Progenitor cell of endocrine pancreas (in vitro differentiated cells): ENCODE results near the gene NEK8. TPM values are rescaled to one million over a fixed set of nuclear protein-coding genes. Genes with fewer than 3 reads are reported as not detected.
A peak's percentile ranks its signal among the peaks of the same experiment; 100 is the strongest.

Experiments used
- DNase-seq: peaks from one replicate; pipeline ENCODE4 v3.0.0; 2021; ENCODE audit warnings: low spot score; ENCODE audit not compliant: unreplicated experiment
- H3K27ac Mint-ChIP-seq: 2 replicates; pipeline ENCODE4 v1.8.0; 2021; ENCODE audit warnings: mild to moderate bottlenecking, moderate library complexity, mixed read lengths
- H3K27me3 Mint-ChIP-seq: 2 replicates; pipeline ENCODE4 v1.8.0; 2021; ENCODE audit warnings: mixed read lengths
- H3K36me3 Mint-ChIP-seq: 2 replicates; pipeline ENCODE4 v1.8.0; 2022; ENCODE audit warnings: mixed read lengths; ENCODE audit not compliant: insufficient read depth
- H3K4me1 Mint-ChIP-seq: 2 replicates; pipeline ENCODE4 v1.8.0; 2021; ENCODE audit warnings: low read depth, mixed read lengths
- H3K4me3 Mint-ChIP-seq: 2 replicates; pipeline ENCODE4 v1.8.0; 2021; ENCODE audit warnings: low read depth, mild to moderate bottlenecking, moderate library complexity, mixed read lengths
- H3K9me3 Mint-ChIP-seq: 2 replicates; pipeline ENCODE4 v1.8.0; 2021; ENCODE audit warnings: low read depth, mixed read lengths
- total RNA-seq: library from RNA; stranded (reverse); gene quantifications from 2 replicates; pipeline ENCODE4 v1.2.1, GENCODE V29; 2021
- TF ChIP-seq, protein P1 (sequence below): fragments of 200-600 bp; sonication (generic); IDR thresholded peaks from one replicate; pipeline ENCODE4 v1.5.0; 2021; ENCODE audit warnings: antibody characterized with exemption, mild to moderate bottlenecking; ENCODE audit not compliant: unreplicated experiment

Gene NEK8
- total RNA-seq, 1 donor from 2014 or later, result 15.4 TPM

DNA sequence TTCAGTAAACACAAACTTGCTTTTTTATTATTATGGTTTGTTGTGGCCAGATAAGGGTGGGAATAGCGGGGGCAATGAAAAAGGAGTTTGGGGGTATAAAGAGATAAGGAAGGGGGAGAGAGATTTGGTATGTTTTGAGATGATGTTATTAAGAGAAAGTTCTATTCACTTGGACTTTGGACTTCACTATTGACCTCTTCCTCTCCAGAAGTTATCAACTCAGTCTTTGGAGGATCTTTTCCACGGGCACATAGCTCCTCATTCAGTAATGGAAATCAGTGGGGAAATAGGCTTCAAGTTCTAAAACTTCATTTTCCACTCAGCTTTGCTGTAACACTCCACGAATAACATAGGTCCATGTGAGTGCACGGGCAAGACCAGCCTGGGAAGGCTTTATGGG lies 40.1 kb upstream of the NEK8 start:
- TF ChIP-seq, protein P1, sequence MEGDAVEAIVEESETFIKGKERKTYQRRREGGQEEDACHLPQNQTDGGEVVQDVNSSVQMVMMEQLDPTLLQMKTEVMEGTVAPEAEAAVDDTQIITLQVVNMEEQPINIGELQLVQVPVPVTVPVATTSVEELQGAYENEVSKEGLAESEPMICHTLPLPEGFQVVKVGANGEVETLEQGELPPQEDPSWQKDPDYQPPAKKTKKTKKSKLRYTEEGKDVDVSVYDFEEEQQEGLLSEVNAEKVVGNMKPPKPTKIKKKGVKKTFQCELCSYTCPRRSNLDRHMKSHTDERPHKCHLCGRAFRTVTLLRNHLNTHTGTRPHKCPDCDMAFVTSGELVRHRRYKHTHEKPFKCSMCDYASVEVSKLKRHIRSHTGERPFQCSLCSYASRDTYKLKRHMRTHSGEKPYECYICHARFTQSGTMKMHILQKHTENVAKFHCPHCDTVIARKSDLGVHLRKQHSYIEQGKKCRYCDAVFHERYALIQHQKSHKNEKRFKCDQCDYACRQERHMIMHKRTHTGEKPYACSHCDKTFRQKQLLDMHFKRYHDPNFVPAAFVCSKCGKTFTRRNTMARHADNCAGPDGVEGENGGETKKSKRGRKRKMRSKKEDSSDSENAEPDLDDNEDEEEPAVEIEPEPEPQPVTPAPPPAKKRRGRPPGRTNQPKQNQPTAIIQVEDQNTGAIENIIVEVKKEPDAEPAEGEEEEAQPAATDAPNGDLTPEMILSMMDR, result no peak
- H3K4me1 Mint-ChIP-seq, result peaks cover 4% of the 10 kb centered on the region
- H3K9me3 Mint-ChIP-seq, result no peaks in the 10 kb centered on the region
- peaks cover 52% of the 10 kb centered on the region for H3K36me3 Mint-ChIP-seq
- peak overlapping the region; percentile 20 for H3K27ac Mint-ChIP-seq
- H3K4me3 Mint-ChIP-seq, result no peak overlapping the region
- no peak for DNase-seq
- no peaks in the 10 kb centered on the region for H3K27me3 Mint-ChIP-seq

DNA sequence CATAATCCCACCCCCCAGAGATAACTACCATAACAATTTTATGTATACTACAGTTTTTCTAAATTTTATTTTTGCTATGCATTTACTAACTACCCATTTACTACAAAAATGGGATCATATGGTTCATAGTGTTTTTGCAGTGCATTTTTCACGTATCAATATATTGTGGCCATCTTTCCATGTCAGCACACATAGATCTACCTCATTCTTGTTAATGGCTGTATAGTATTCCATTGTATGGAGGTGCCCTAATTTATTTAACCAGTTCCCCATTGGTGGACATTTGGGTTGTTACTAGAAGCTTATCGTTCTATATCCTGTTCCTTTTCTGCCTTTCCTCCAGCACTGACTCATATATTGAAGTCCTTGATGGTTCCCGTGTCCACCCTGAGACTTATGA lies 39.6 kb upstream of the NEK8 start:
- Mint-ChIP-seq H3K36me3 (peaks cover 53% of the 10 kb centered on the region), H3K4me1 (peaks cover 4% of the 10 kb centered on the region), H3K4me3 (no peak overlapping the region), H3K27me3 (no peaks in the 10 kb centered on the region), H3K27ac (no peak overlapping the region), H3K9me3 (no peaks in the 10 kb centered on the region)
- TF ChIP-seq, protein P1, result no peak
- no peak for DNase-seq

DNA sequence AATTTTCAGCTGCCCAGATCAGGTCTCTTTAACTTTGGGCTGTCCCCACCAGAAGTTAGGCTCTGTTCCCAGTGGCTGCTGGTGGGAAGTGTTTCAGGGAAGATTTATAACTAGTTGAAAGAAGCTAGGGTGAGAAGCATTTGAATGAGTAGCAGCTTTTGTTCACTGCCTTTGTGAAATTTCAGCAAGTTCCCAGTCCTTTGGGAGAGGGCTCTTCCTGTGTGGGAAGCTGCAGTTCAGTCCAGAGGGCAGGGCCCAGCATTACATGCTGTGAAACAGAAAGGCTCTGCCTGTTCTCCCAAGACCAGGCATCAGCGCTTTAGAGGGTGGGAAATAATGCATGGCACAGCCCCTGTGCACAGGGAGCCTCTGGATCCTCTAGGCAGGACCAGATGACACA lies 34.7 kb upstream of the NEK8 start:
- TF ChIP-seq, protein P1, result no peak
- no peaks in the 10 kb centered on the region for H3K27me3 Mint-ChIP-seq
- H3K36me3 Mint-ChIP-seq, result peaks cover 23% of the 10 kb centered on the region

DNA sequence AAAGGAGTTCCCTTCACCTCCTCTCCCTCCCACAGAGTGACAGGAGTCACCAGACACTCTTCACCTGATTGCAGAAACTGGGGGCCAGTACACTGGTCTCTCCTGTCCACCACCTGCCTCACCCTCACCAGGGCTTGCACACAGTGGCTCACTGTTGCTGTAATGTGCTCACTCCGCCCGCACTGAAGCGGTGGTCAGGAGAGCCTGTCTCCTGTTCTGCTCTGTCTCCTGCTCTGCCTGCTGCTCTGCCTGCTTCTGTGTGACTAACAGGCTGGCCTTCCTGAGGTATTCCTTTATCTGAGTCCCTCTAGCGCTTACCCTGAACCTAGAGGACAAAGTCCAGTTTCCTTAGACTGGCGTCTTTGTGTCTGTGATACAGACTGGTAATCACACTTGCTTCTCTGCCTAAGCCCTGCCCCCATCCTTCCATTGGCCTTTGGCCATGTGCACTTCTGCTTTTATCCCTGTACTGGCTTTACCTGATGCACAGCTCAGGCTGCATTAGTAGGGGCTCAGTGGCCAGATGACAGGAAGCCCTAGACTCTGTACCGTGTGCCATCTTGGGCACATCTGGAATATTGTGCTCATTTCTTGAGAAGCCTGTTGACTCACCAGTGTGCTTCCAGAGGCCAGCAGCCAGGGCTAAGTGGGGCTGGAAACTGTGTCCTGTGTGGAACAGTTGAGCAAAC lies 30.2 kb upstream of the NEK8 start:
- Mint-ChIP-seq H3K9me3 (no peaks in the 10 kb centered on the region), H3K27ac (peak overlapping the region; percentile 92), H3K4me3 (peak overlapping the region; percentile 43), H3K27me3 (no peaks in the 10 kb centered on the region), H3K36me3 (peaks cover 19% of the 10 kb centered on the region), H3K4me1 (peaks cover 23% of the 10 kb centered on the region)
- DNase-seq, result no peak
- TF ChIP-seq, protein P1, result no peak

More for the DNA sequence above, 34.7 kb upstream of the NEK8 start:
- Mint-ChIP-seq H3K9me3 (no peaks in the 10 kb centered on the region), H3K27ac (peak overlapping the region; percentile 71), H3K4me1 (peaks cover 18% of the 10 kb centered on the region), H3K4me3 (no peak overlapping the region)
- no peak for DNase-seq

DNA sequence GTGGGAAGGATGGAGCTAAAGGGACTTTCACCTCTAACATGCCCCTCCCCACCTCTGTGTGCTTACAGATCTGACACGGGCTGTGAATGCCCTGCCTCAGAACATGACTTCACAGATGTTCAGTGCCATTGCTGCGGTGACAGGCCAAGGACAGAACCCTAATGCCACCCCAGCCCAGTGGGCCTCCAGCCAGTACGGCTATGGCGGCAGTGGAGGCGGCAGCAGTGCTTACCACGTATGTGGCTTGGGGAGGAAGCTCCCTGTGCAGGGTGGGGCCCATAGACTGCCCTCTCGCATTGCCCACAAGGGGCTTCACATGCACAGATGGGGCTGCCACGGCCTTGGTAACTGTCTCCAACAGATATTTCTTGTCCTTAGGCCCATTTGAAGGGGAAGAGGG lies 28.3 kb upstream of the NEK8 start:
- Mint-ChIP-seq H3K9me3 (no peaks in the 10 kb centered on the region), H3K27me3 (no peaks in the 10 kb centered on the region), H3K4me3 (no peak overlapping the region), H3K27ac (peak overlapping the region; percentile 41), H3K36me3 (peaks cover 19% of the 10 kb centered on the region), H3K4me1 (peaks cover 23% of the 10 kb centered on the region)
- DNase-seq, result no peak
- TF ChIP-seq, protein P1, result no peak
